GM19395 (cell line): ENCODE results near the gene VSTM4.

Source experiments
- ATAC-seq: cut with Tn5 transposase; IDR thresholded peaks from one replicate; pipeline ENCODE4 v1.9.1; 2021; ENCODE audit warnings: mild to moderate bottlenecking, moderate library complexity; ENCODE audit not compliant: unreplicated experiment

The VSTM4 gene

DNA sequence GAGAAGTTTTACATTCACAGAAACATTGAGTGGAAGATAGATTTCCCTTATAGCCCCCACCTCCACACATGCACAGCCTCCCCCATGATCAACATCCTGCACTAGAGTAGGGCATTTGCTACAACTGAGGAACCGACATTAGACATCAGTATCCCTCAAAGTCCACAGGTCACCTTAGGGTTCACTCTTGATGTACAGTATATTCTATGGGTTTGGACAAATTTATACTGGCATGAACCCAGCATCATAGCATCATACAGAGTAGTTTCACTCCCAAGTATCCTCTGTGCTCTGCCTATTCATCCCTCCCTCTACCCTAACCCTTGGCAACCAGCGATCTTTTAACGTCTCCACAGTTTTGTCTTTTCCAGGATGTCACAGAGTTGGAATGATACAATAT is 64.4 kb downstream of the VSTM4 start:
- no peak for ATAC-seq

GRCh38 chr10:49050366-49050765 is 65.0 kb downstream of the VSTM4 start:
- ATAC-seq: no peak

- no peak for ATAC-seq
Measured at GRCh38 chr10:49049660-49050059, 65.7 kb downstream of the VSTM4 start.

- no peak for ATAC-seq
Measured at GRCh38 chr10:49047128-49047639, 68.1 kb downstream of the VSTM4 start.

- ATAC-seq: no peak
Measured at GRCh38 chr10:49044293-49045193, 70.8 kb downstream of the VSTM4 start.

- no peak for ATAC-seq
Measured at GRCh38 chr10:49040601-49041000, 74.7 kb downstream of the VSTM4 start.

GRCh38 chr10:49039409-49039808 is 75.9 kb downstream of the VSTM4 start:
- ATAC-seq: no peak

DNA sequence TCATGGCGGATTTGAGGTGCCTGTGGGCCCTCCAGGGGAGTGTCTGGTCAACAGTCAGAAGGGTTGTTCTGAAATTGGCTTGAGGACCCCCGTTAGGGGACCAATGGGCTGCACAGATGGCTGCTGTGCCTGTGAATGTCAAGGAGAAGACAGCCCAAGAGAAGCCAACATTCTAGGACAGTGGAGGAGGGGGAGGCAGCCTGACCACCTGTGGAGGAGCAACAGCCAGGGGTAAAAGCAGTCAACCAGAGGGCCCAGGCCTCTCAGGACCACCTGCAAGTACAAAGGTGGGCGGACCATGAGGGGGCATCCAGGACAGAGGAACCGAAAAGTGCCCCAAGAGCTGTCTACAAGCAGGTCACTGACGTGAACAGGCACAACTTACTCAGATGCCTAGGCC is 76.6 kb downstream of the VSTM4 start:
- no peak for ATAC-seq

DNA sequence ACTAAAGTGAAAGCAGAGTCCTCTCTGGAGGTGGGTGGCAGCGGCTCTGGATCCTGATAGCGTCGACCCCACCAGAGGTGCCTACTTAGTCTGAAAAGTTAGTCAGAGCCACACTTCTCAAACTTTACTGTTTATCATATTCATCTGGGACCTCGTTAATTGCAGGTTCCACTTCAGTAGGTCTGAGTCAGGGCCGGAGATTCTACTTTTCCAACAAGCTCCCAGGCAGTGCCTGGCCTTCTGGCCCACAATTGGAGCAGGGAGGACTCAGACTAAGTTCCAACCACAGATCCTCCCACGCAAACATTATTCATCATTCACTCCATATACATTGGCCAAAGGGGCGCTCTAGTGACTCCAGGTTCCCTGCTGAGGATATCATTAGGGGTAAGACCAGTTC is 78.1 kb downstream of the VSTM4 start:
- ATAC-seq: no peak

DNA sequence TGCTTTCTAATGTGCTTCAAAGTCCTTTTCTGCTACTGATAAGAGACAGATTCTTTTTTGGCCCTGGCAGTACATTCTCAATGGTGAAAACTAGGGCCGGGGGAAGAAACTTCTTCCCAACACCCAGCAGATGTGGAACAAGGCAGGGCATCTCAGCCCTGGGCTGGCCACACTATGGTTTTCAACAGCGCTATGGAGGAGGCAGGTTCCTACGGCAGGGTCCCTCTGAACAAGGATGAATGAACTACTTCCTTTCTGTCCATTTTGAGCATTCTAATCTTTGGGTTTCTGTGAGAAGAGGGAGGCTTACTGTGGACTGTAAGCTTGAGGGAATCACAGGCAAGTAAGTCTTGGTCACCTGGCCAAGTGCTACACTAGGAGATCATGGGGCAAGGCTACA is 78.7 kb downstream of the VSTM4 start:
- ATAC-seq: no peak

DNA sequence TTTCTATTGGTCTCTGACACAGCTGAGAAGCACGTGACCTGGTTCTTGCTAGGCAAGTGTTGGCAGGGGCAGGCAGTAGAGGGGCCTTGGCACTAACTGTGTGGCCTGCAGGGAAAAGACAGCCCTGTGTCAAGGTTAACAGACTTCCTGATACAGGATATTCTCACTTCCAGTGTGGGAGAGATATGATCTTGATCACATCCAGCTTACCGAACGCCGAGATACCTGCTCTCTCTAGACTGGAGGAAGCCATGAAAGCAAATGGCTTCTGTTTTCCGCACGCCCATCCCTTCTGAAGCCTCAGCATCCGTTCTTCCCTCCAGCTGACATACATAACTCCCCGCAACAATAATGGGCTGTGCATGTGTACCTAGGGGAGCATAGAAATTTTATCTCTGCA is 79.4 kb downstream of the VSTM4 start:
- no peak for ATAC-seq

GRCh38 chr10:49034925-49035324 is 80.4 kb downstream of the VSTM4 start:
- no peak for ATAC-seq

- no peak for ATAC-seq
Measured at GRCh38 chr10:49033939-49034338, 81.4 kb downstream of the VSTM4 start.

GRCh38 chr10:49029666-49030065 is 85.7 kb downstream of the VSTM4 start:
- ATAC-seq: no peak

DNA sequence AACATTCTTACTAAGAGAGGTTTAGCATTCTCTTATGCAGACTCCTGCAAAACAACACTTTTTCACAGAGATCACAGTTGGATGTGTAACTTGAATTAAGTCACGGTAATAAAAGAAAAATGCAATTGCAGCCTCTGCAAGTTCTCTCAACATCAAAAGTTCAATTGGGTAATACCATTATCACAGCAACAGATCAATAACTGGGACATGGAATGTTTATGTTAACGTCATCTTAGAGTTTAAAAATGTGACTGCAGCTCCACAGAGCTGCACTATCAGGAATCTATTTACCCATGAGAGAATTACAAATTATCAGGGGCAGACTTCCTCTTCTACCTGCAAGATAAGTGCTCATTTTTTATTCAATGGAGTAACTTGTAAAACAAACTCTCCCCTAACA is 86.7 kb downstream of the VSTM4 start:
- no peak for ATAC-seq

- ATAC-seq: no peak
Measured at GRCh38 chr10:49025347-49025983, 89.9 kb downstream of the VSTM4 start.

DNA sequence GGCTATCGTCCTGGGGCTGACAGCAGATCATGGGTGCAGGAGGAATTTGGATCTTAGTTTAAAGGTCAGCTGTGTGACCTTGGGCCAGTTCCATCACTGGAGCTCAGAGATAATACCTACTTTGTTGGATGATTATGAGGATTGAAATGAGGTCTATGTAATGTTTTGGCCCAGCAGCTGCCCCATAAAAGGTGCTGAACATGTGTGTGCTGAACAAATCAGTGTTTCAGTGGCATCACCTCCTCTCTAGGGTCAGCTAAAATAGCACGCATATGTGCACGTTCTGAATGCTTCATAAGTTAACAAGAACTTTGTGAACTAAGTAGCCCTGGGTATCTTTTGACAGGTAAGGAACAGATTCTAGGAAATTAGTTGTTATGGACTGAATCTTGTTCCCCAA is 90.8 kb downstream of the VSTM4 start:
- no peak for ATAC-seq

DNA sequence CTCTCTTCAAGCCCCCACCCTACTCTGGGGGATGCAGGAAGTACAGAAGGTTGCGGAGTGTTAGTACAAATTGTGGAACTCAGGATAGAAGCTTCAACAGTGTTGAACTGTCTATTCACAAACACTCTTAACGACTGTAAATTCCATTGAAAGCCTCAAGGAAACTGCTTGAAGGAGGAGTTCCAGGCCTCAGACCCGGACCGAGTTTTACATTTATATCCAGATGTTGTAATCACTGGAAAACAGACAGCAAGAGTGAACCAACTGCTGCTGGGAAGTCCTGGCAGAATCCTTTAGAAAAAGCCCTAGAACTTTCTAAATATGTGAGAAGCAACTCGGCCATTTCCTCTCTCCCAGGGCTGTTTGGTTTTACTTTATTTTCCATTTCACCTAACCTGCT is 91.6 kb downstream of the VSTM4 start:
- no peak for ATAC-seq

- ATAC-seq: no peak
Measured at GRCh38 chr10:49023071-49023470, 92.3 kb downstream of the VSTM4 start.

DNA sequence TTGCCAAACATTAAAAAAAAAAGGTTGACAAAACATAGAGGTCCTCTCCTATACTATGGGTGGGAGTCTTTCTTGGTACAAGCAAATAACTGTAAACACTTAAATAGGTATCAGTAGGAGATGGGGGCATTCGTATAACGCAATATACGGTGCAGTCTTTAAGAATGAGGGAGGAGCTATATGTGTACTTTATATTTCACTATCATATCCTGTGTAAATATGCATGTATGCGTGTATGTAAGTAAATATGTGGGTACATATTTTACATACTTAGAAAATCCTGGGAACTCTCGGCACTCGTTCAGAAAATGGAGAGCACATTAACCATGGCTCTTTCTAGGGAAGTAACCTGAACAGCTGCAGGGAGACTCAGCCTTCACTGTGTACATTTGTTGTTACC is 93.6 kb downstream of the VSTM4 start:
- ATAC-seq: no peak

DNA sequence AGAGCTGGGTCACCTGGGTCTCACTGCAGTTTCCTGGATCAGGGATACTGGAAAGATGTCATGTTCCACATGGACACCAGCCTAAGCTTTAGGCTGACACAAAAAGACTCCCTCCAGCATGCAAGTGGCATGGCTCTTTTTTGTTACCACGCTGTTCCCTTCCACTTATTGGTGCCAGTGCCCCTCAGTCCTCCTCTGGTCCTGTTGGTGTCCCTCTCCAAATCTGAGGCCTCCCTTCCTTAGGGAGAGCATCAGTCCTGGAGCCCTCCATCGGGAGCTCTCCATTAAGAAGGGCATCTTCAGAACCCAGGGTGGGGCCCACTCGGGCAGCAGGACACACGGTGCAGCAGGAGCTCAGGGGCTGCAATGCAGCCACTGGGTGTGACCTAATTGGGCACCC is 99.6 kb downstream of the VSTM4 start:
- ATAC-seq: no peak

- ATAC-seq: no peak
Measured at GRCh38 chr10:49012603-49013002, 102.7 kb downstream of the VSTM4 start.
